Activated CD4-positive, alpha-beta T cell treated with anti-CD3 and anti-CD28 coated beads, Interleukin-2, amount 50 U/mL, for 4 hours (primary cell): ENCODE measurements around the gene REEP6.
A peak's percentile ranks its signal among the peaks of the same experiment; 100 is the strongest.
"Not testable (repeated sequence)": the region's sequence is repeated elsewhere in the genome, so short reads cannot be mapped to it uniquely, and the experiment has no call there.

Experiments
- DNase-seq, 2 experiments: peaks; one replicate each; pipeline ENCODE4 v3.0.0-alpha.2; 2020

REEP6 gene

GRCh38 chr19:1473085-1473851 is 17.7 kb upstream of the REEP6 start:
- DNase-seq: no peak

- no peak for DNase-seq
Measured at GRCh38 chr19:1474011-1474764, 16.8 kb upstream of the REEP6 start.

GRCh38 chr19:1474765-1475351 is 16.1 kb upstream of the REEP6 start:
- no peak for DNase-seq

- DNase-seq: no peak
Measured at GRCh38 chr19:1475751-1476437, 15.1 kb upstream of the REEP6 start.

- not testable (repeated sequence) for DNase-seq
Measured at GRCh38 chr19:1477056-1477455, 13.9 kb upstream of the REEP6 start.

- peak; percentile 89 to 90 for DNase-seq
Measured at GRCh38 chr19:1478934-1479707, 11.9 kb upstream of the REEP6 start, which contains the start of gene C19orf25. TSS of gene C19orf25 (minus strand) at chr19:1479215. CDS start at chr19:1478903, 312 bp downstream.

- DNase-seq: no peak
Measured at GRCh38 chr19:1481224-1481892, 9.6 kb upstream of the REEP6 start.

GRCh38 chr19:1481893-1482360 is 9.1 kb upstream of the REEP6 start:
- DNase-seq: no peak

GRCh38 chr19:1482361-1483130 is 8.4 kb upstream of the REEP6 start:
- DNase-seq: no peak

GRCh38 chr19:1483131-1483978 is 7.6 kb upstream of the REEP6 start:
- DNase-seq: no peak

GRCh38 chr19:1483979-1484428 is 7.0 kb upstream of the REEP6 start:
- DNase-seq: no peak

GRCh38 chr19:1486720-1487575 is 4.0 kb upstream of the REEP6 start:
- no peak for DNase-seq

GRCh38 chr19:1487576-1488281 is 3.3 kb upstream of the REEP6 start:
- no peak for DNase-seq

- no peak for DNase-seq
Measured at GRCh38 chr19:1488282-1488601, 2.7 kb upstream of the REEP6 start.

GRCh38 chr19:1489463-1490310 is 1.3 kb upstream of the REEP6 start:
- no peak for DNase-seq

GRCh38 chr19:1490311-1491113 is 469 bp upstream of the REEP6 start, which contains the start of gene PCSK4:
TSS of gene PCSK4 (minus strand) at chr19:1490350. CDS start at chr19:1490346, 4 bp downstream.
- DNase-seq: peak; percentile 97 to 98
